Gastroesophageal sphincter (tissue), 4 donors: ENCODE results near the gene CDH13. TPM values are rescaled to one million over a fixed set of nuclear protein-coding genes. Genes with fewer than 3 reads are reported as not detected.

Experiments
- ATAC-seq: fragments of 150-250 bp; one replicate; pipeline ENCODE4 v1.9.1; 2016; ENCODE audit warnings: mild to moderate bottlenecking, moderate library complexity
- H3K27ac ChIP-seq, 4 donors: fragments of 200-600 bp; sonication (generic) in 3 of 4; 1 replicate in 3 of 4; 2 replicates in 1 of 4; pipeline ENCODE4 v1.5.1; 2016 to 2019
- H3K27me3 ChIP-seq: fragments of 200-600 bp; sonication (generic); one replicate; pipeline ENCODE4 v1.5.1; 2019
- H3K36me3 ChIP-seq, 2 donors: fragments of 200-600 bp; sonication (generic); one replicate each; pipeline ENCODE4 v1.5.1; 2019; ENCODE audit warnings: control low read depth in 1 of 2
- H3K4me1 ChIP-seq, 3 donors: fragments of 200-600 bp; sonication (generic); 1 replicate in 2 of 3; 2 replicates in 1 of 3; pipeline ENCODE4 v1.5.1; 2016 to 2019; ENCODE audit warnings: control low read depth in 2 of 3
- H3K4me3 ChIP-seq, 2 donors: fragments of 200-600 bp; sonication (generic); one replicate each; pipeline ENCODE4 v1.5.1; 2019; ENCODE audit warnings: mild to moderate bottlenecking in 1 of 2, moderate library complexity in 1 of 2
- H3K9me3 ChIP-seq, 3 donors: fragments of 200-600 bp; sonication (generic); one replicate each; pipeline ENCODE4 v1.5.1; 2017 to 2019; ENCODE audit warnings: control low read depth in 2 of 3
- EP300 ChIP-seq: sonication (generic); formaldehyde crosslinking; IDR thresholded peaks from one replicate; pipeline ENCODE4 v1.6.1; 2017; ENCODE audit warnings: antibody characterized with exemption, mild to moderate bottlenecking
- POLR2A ChIP-seq, 2 donors: fragments of 450-650 bp; IDR thresholded peaks; one replicate each; pipeline ENCODE4 v1.6.1; 2017; ENCODE audit warnings: antibody characterized with exemption in 2 of 2, mild to moderate bottlenecking in 2 of 2, moderate library complexity in 1 of 2
- POLR2AphosphoS5 ChIP-seq: sonication (generic); formaldehyde crosslinking; IDR thresholded peaks from one replicate; pipeline ENCODE4 v1.6.1; 2017; ENCODE audit warnings: antibody characterized with exemption
- WGBS, 2 donors: methylation state at CpG; one replicate each; pipeline ENCODE4 v1.1.5; 2018; ENCODE audit warnings: low coverage in 1 of 2; 5-methylcytosine and 5-hydroxymethylcytosine counted together
- total RNA-seq, 4 donors: library from RNA; depleted of rRNA; stranded (reverse); fragments of >200 nt; gene quantifications; one replicate each; pipeline ENCODE4 v1.1.0, GENCODE V29; 2016
- TF ChIP-seq, protein P1 (sequence below), 4 experiments: fragments of 200-600 bp in 2 of 4; fragments of 450-650 bp in 2 of 4; sonication (generic) in 1 of 4; IDR thresholded peaks; one replicate each; pipeline ENCODE4 v1.5.1; 2017 to 2019; ENCODE audit warnings: antibody characterized with exemption in 4 of 4, mild to moderate bottlenecking in 2 of 4, moderate library complexity in 2 of 4

The CDH13 gene
- total RNA-seq, 4 donors from 2014 or later, result 4.2 to 22.3 (median 11.4) TPM

DNA sequence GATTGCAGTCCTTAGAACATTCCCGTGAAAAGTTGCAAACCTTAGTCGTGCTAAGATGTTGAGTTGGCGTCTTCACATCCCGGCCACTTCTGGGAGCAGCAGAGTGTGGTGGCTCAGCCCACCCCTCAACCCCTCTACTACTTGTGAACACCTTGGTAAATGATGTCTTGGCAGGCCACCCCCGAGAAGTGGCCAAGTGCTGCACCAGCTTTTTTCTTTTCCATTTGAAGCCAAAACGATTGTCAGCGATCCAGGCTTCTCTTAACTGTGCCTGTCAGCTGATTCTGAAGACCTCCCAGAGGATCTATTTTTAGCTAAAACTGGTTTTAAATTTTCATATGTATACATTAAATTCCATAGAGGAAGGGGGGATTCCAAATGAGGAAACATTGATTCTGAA lies 247.5 kb downstream of the CDH13 start:
- ATAC-seq, result no peak

GRCh38 chr16:82874672-82875071 lies 247.9 kb downstream of the CDH13 start:
- H3K27ac ChIP-seq, result no peak overlapping the region
- no peak overlapping the region for H3K4me3 ChIP-seq
- WGBS, 2 donors, result 100% methylated on average over 1 of the region's 1 CpG; no CpG with 5 or more reads in 1 of the 2 donors
- H3K36me3 ChIP-seq, result no peaks in the 10 kb centered on the region
- H3K4me1 ChIP-seq, result peaks cover 0 to 10% (median 0%) of the 10 kb centered on the region in 3 donors
- peaks cover 0 to 5% (median 0%) of the 10 kb centered on the region in 3 donors for H3K9me3 ChIP-seq
- ATAC-seq, result no peak
- H3K27me3 ChIP-seq, result no peaks in the 10 kb centered on the region
- TF ChIP-seq POLR2AphosphoS5 (no peak), EP300 (no peak), POLR2A (IDR thresholded peaks at IDR 0.05) (no peak)
- TF ChIP-seq, protein P1, sequence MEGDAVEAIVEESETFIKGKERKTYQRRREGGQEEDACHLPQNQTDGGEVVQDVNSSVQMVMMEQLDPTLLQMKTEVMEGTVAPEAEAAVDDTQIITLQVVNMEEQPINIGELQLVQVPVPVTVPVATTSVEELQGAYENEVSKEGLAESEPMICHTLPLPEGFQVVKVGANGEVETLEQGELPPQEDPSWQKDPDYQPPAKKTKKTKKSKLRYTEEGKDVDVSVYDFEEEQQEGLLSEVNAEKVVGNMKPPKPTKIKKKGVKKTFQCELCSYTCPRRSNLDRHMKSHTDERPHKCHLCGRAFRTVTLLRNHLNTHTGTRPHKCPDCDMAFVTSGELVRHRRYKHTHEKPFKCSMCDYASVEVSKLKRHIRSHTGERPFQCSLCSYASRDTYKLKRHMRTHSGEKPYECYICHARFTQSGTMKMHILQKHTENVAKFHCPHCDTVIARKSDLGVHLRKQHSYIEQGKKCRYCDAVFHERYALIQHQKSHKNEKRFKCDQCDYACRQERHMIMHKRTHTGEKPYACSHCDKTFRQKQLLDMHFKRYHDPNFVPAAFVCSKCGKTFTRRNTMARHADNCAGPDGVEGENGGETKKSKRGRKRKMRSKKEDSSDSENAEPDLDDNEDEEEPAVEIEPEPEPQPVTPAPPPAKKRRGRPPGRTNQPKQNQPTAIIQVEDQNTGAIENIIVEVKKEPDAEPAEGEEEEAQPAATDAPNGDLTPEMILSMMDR (IDR thresholded peaks at IDR 0.05), result no peak

More for the DNA sequence above, 247.5 kb downstream of the CDH13 start:
- Histone ChIP-seq H3K9me3 (peaks cover 0 to 5% (median 0%) of the 10 kb centered on the region in 3 donors), H3K4me3 (no peak overlapping the region), H3K27ac (no peak overlapping the region), H3K36me3 (no peaks in the 10 kb centered on the region), H3K27me3 (no peaks in the 10 kb centered on the region), H3K4me1 (peaks cover 0 to 10% (median 0%) of the 10 kb centered on the region in 3 donors)
- WGBS, 2 donors, result 38 to 74% methylated on average over 6 to 7 of the region's 7 CpGs
- no peak for TF ChIP-seq POLR2A (IDR thresholded peaks at IDR 0.05)
- no peak for TF ChIP-seq POLR2AphosphoS5
- TF ChIP-seq EP300, result no peak
- TF ChIP-seq, protein P1 (IDR thresholded peaks at IDR 0.05), result no peak

DNA sequence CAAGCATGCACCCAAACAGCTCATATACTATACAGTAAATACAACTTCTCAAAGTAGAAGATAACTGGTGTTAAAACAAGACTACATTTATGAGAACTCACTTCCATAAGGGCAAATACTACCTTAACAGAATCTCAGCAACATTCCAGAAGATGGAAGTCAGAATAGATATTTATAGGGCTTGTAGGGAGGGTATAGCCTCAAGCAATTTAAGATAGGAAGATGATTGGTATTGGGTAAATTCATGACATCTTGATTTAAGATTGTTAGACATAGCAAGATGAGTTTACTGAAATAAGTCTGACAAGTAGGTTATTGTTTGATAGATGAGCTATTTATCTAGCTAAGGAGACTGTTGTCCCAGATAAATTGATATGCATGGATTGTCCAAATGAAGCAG lies 250.2 kb downstream of the CDH13 start:
- H3K4me1 ChIP-seq, result peaks cover 0 to 10% (median 0%) of the 10 kb centered on the region in 3 donors
- H3K9me3 ChIP-seq, result no peaks in the 10 kb centered on the region
- H3K36me3 ChIP-seq, result no peaks in the 10 kb centered on the region
- no peak overlapping the region for H3K4me3 ChIP-seq
- TF ChIP-seq EP300 (no peak), POLR2AphosphoS5 (no peak), POLR2A (IDR thresholded peaks at IDR 0.05) (no peak)
- TF ChIP-seq, protein P1 (IDR thresholded peaks at IDR 0.05), result no peak
- H3K27me3 ChIP-seq, result no peaks in the 10 kb centered on the region
- no peak overlapping the region for H3K27ac ChIP-seq
- no peak for ATAC-seq

DNA sequence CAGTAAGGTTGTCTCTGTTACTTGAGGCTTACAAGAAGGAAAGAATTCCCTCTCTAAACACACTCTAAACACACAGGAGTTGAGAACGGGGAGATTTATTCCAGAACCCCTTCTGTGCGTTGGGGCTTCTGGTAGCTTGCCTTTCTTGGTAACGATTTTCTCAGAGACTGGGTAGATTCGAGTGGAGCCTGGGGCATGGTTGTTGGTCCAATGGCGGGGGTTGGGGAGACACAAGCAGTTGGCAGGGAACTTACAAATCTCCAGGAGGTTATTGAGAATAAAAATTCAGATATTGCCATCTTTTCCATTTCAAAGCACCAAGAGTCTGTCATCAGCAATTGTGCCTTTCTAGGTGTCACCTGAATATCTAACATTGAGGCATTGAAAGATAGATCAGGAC lies 251.7 kb downstream of the CDH13 start:
- H3K27ac ChIP-seq, result no peak overlapping the region
- H3K4me3 ChIP-seq, result no peak overlapping the region
- H3K27me3 ChIP-seq, result no peaks in the 10 kb centered on the region
- no peaks in the 10 kb centered on the region for H3K36me3 ChIP-seq
- ATAC-seq, result no peak
- 31 to 83% methylated on average over 3 to 5 of the region's 5 CpGs for WGBS, 2 donors
- peaks cover 0 to 10% (median 0%) of the 10 kb centered on the region in 3 donors for H3K4me1 ChIP-seq
- H3K9me3 ChIP-seq, result no peaks in the 10 kb centered on the region
- TF ChIP-seq POLR2A (IDR thresholded peaks at IDR 0.05) (no peak), POLR2AphosphoS5 (no peak), EP300 (no peak)
- TF ChIP-seq, protein P1 (IDR thresholded peaks at IDR 0.05), result no peak

GRCh38 chr16:82880346-82880745 lies 253.6 kb downstream of the CDH13 start:
- Histone ChIP-seq H3K27ac (no peak overlapping the region), H3K4me1 (no peaks in the 10 kb centered on the region), H3K9me3 (no peaks in the 10 kb centered on the region), H3K36me3 (no peaks in the 10 kb centered on the region), H3K4me3 (no peak overlapping the region), H3K27me3 (no peaks in the 10 kb centered on the region)
- no peak for ATAC-seq
- TF ChIP-seq EP300 (no peak), POLR2A (IDR thresholded peaks at IDR 0.05) (no peak), POLR2AphosphoS5 (no peak)
- TF ChIP-seq, protein P1 (IDR thresholded peaks at IDR 0.05), result no peak
- 81 to 88% methylated on average over 4 of the region's 4 CpGs for WGBS, 2 donors
